ENCODE results near the gene HNRNPAB.

DNA sequence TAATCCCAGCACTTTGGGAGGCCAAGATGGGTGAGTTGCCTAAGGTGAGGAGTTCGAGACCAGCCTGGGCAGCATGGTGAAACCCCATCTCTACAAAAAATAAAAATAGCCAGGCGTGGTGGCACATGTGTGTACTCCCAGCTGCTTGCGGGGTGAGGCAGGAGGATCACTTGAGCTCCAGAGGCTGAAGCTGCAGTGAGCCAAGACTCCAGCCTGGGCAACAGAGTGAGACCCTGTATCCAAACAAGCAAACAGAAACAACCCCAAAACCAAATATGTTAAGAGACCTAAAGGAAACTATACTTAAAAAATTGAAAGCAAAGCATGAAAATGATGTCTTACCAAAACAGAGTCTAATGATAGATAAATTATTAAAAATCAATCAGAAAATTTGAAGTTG is 12.4 kb downstream of the HNRNPAB start:
- TF ChIP-seq EZH2 (IDR thresholded peaks at IDR 0.05; ENCODE audit: borderline replicate concordance, low read length): no peak
- TF ChIP-seq, protein P1, sequence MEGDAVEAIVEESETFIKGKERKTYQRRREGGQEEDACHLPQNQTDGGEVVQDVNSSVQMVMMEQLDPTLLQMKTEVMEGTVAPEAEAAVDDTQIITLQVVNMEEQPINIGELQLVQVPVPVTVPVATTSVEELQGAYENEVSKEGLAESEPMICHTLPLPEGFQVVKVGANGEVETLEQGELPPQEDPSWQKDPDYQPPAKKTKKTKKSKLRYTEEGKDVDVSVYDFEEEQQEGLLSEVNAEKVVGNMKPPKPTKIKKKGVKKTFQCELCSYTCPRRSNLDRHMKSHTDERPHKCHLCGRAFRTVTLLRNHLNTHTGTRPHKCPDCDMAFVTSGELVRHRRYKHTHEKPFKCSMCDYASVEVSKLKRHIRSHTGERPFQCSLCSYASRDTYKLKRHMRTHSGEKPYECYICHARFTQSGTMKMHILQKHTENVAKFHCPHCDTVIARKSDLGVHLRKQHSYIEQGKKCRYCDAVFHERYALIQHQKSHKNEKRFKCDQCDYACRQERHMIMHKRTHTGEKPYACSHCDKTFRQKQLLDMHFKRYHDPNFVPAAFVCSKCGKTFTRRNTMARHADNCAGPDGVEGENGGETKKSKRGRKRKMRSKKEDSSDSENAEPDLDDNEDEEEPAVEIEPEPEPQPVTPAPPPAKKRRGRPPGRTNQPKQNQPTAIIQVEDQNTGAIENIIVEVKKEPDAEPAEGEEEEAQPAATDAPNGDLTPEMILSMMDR (conservative IDR thresholded peaks at IDR 0.05 in 1 of 2, IDR thresholded peaks at IDR 0.05 in 1 of 2; ENCODE audit: extremely low read depth in 1 of 2, insufficient read depth in 1 of 2, low read depth in 1 of 2, low read length in 2 of 2): no peak
